Measurements from ENCODE around the gene HS1BP3.

The HS1BP3 gene

GRCh38 chr2:20589975-20590703 lies 60.8 kb downstream of the HS1BP3 start:
- no peak overlapping the region for H3K4me3 ChIP-seq (ENCODE audit: low read depth, low read length)
- no peak for TF ChIP-seq CTCF (IDR thresholded peaks at IDR 0.05; ENCODE audit: insufficient read depth, low read length, missing control alignments)
- ChIA-PET POLR2A (interaction anchor here (4.0 kb wide), 1 partner anchor 142 kb away, joined by 23 read pairs; the partner anchor contains the start of gene RHOB), CTCF (interaction anchor here (0.9 to 5.8 kb wide), 4 partner anchors 10 to 146 kb away, joined by 3 to 63 read pairs (median 5); partner anchors contain the start of gene RHOB)
- no peak for DNase-seq (ENCODE audit: low read depth, low spot score)

DNA sequence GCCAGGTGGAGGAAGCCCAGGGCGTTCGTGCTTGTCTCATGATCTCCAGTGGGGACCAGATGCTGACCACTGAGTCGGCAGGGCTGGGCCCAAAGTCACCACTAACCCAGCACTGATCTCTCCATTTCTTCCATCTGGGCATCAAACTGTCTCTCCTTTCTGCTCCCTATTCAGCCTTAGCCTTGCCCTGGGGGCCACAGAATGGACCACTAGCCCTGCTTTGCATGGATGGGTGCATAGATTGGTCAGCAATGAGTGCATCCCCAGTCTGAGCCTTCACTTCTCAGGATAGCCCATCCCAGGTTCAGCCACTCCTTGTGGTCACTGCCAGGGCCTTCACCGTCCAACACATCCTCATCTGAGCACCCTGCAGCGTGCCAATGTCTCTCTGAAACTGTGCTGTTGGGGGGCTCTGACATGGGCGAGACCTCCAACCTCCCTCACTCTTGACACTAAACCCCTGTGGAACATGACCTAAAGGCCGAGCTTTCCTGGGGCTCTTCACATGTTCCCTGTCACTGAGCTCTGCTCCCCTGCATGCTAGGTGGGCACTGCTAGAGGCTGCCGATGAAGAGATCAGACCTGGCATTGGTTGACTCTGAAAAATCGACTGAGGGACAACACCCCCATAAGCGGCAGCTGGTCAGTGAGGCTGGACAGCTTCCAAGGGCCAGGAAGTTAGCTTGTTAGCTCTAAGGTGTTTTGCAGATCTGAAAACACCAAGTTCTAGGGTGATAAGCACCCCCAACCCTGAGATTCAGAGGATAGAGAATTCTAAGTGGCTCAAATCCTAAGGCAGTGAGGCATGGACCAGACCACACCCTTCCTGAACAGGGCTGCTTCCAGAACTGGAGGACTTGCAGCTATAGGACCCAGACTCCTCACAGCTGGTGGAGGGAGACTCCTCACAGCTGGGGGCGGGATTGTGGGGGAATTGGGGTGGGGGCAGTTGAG lies 61.7 kb downstream of the HS1BP3 start:
- TF ChIP-seq CTCF (IDR thresholded peaks at IDR 0.05; ENCODE audit: insufficient read depth, low read length, missing control alignments): no peak
- DNase-seq (ENCODE audit: low read depth, low spot score): no peak
- ChIA-PET CTCF (interaction anchor here (1.0 to 5.8 kb wide), 3 partner anchors 11 to 142 kb away, joined by 3 to 63 read pairs (median 3); partner anchors contain the start of gene RHOB), POLR2A (interaction anchor here (4.0 kb wide), 1 partner anchor 142 kb away, joined by 23 read pairs; the partner anchor contains the start of gene RHOB)
- no peak overlapping the region for H3K4me3 ChIP-seq (ENCODE audit: low read depth, low read length)

GRCh38 chr2:20585710-20586594 lies 64.9 kb downstream of the HS1BP3 start:
- CTCF ChIA-PET: interaction anchor here (0.8 to 5.8 kb wide), 7 partner anchors 8 to 80 kb away, joined by 3 to 63 read pairs (median 3); partner anchors contain the start of gene HS1BP3
- no peak overlapping the region for H3K4me3 ChIP-seq (ENCODE audit: low read depth, low read length)
- POLR2A ChIA-PET: interaction anchor here (2.3 kb wide), 1 partner anchor 138 kb away, joined by 24 read pairs; the partner anchor contains the start of gene RHOB
- no peak for DNase-seq (ENCODE audit: low read depth, low spot score)
- no peak for TF ChIP-seq CTCF (IDR thresholded peaks at IDR 0.05; ENCODE audit: insufficient read depth, low read length, missing control alignments)

GRCh38 chr2:20585359-20585709 lies 65.6 kb downstream of the HS1BP3 start:
- ChIA-PET POLR2A (interaction anchor here (1.0 to 2.3 kb wide), 2 partner anchors 134 to 138 kb away, joined by 3 to 24 read pairs; partner anchors contain the start of gene RHOB), CTCF (interaction anchor here (1.0 to 5.8 kb wide), 5 partner anchors 8 to 79 kb away, joined by 3 to 63 read pairs (median 3); no protein-coding TSS in a partner anchor)
- no peak for TF ChIP-seq CTCF (IDR thresholded peaks at IDR 0.05; ENCODE audit: insufficient read depth, low read length, missing control alignments)
- H3K4me3 ChIP-seq (ENCODE audit: low read depth, low read length): no peak overlapping the region
- no peak for DNase-seq (ENCODE audit: low read depth, low spot score)

- no peak for TF ChIP-seq CTCF (IDR thresholded peaks at IDR 0.05; ENCODE audit: insufficient read depth, low read length, missing control alignments)
- H3K4me3 ChIP-seq (ENCODE audit: low read depth, low read length): 0 out of 2 replicates have a peak overlapping the region, but pooled peaks have one; percentile 12
- CTCF ChIA-PET: interaction anchor here (0.6 to 5.8 kb wide), 6 partner anchors 9 to 79 kb away, joined by 3 to 63 read pairs (median 4); no protein-coding TSS in a partner anchor
- peak; percentile 91 for DNase-seq (ENCODE audit: low read depth, low spot score)
- POLR2A ChIA-PET: interaction anchor here (1.0 to 2.3 kb wide), 2 partner anchors 134 to 137 kb away, joined by 3 to 24 read pairs; partner anchors contain the start of gene RHOB
Measured at GRCh38 chr2:20584399-20585358, 66.2 kb downstream of the HS1BP3 start.
